HTERT RPE-1 (cell line): ENCODE results near the gene NTRK1.
"Not testable (repeated sequence)": the region's sequence is repeated elsewhere in the genome, so short reads cannot be mapped to it uniquely, and the experiment has no call there.

Experiments
- in situ Hi-C: fragments of 300-500 bp; cut with MboI; formaldehyde crosslinking; loops from 4 replicates; pipeline ENCODE4 v1.14.3; 2020; ENCODE audit warnings: low sequenced_read_pairs

The NTRK1 gene

GRCh38 chr1:156910309-156910782, 49.7 kb downstream of the NTRK1 start:
- in situ Hi-C loops = no loop called here

DNA sequence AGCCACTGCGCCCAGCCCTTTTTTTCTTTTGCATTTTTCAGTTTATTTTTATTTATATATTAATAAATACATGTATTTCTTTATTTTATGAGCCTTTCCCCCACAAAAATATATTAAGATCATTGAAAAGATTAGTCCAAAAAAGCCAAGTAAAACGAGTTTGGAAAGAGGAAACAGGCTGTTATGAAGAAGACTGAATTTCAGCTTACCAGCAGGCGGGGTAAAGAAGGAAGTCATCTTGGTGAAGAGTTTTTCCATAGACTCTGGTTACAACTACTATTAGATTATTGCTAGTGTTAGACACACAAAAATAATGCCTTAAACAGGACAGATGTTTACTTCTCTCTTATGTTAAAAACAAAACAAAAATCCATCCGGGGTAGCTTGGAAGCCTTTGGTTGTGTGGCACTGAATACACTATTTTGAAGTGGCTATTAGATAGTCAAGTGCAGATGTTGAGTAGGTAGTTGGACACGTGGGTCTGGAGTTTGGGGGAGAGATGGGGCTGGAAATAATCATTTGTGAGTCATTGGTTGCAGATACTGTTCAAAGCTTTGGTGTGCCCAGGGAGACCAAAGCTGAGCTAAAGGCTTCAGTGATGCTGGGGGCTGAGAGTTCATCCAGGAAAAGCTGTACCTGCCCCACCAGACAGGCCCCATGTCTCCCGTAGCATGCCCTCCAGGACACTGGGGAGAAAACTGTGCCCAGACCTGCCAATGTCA, 51.1 kb downstream of the NTRK1 start:
- in situ Hi-C loops = no loop called here

- in situ Hi-C loops = no loop called here
Measured at GRCh38 chr1:156912310-156912709, 51.6 kb downstream of the NTRK1 start.

GRCh38 chr1:156912861-156913808, 52.5 kb downstream of the NTRK1 start:
- in situ Hi-C loops = no loop called here

DNA sequence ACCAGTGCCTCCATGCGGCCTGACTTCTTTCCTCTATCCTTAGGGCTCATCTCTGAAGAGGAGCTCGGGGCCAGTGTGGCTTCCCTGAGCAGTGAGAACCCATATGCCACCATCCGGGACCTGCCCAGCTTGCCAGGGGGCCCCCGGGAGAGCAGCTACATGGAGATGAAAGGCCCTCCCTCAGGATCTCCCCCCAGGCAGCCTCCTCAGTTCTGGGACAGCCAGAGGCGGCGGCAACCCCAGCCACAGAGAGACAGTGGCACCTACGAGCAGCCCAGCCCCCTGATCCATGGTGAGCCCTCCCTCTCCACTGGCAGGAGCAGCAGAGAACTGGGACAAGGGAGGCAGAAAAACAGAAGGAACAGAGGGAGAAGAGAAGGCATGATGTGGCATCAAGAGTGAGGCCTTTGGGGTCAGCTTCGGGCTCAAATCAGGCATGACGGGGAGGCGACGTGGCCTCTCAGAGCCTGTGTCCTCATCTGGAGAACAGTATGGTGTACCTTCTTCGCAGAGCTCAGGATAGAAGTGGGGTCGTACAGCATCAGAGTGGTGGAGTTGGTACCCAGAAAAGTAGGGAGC, 53.2 kb downstream of the NTRK1 start:
- in situ Hi-C loops = no loop called here

- in situ Hi-C loops = no loop called here
Measured at GRCh38 chr1:156914440-156914856, 53.8 kb downstream of the NTRK1 start.

GRCh38 chr1:156920233-156921052, 59.8 kb downstream of the NTRK1 start, which contains the start of gene LRRC71:
Gene LRRC71, plus strand, starts transcription at chr1:156920632. Its CDS starts 172 bp downstream, at chr1:156920804.
- in situ Hi-C loops = no loop called here

- in situ Hi-C loops = no loop called here
Measured at GRCh38 chr1:156921053-156921529, 60.4 kb downstream of the NTRK1 start.

- in situ Hi-C loops = no loop called here
Measured at GRCh38 chr1:156922986-156923669, 62.5 kb downstream of the NTRK1 start.

DNA sequence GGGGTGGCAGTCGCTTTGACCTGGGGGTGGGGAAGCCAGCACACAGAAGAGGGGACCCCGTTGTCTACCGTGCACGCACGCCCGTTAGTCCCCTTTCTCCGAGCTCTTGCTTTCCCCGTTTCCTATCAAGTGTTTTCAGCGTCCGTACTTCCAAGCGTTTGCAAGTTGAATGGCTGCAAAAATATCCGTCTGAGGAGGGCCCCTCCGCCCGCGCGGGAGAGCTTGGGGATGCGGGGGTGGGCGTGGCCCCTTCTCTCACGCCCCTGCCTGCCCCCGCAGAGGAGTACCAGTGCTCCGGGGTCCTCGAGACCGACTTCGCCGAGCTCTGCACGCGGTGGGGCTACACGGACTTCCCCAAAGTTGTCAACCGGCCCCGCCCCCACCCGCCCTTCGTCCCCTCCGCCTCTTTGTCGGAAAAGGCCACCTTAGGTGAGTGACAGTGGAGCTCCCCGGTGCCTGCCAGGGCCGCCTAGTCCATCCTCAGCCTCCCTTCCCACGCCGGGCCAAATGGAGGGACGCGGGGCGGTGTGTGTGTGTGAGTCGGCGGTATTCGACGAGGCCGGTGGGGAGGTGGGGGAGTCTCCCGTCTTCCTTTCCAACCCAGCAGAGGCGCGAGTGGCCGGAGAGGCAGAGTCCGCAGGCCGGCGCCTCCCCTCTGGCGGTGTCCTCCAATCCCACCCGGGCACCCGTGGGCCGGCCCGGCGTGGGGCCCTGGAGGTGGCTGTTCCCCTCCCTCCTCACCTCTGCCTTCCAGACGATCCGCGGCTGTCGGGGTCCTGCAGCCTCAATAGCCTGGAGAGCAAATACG, 63.2 kb downstream of the NTRK1 start:
- in situ Hi-C loops = no loop called here

DNA sequence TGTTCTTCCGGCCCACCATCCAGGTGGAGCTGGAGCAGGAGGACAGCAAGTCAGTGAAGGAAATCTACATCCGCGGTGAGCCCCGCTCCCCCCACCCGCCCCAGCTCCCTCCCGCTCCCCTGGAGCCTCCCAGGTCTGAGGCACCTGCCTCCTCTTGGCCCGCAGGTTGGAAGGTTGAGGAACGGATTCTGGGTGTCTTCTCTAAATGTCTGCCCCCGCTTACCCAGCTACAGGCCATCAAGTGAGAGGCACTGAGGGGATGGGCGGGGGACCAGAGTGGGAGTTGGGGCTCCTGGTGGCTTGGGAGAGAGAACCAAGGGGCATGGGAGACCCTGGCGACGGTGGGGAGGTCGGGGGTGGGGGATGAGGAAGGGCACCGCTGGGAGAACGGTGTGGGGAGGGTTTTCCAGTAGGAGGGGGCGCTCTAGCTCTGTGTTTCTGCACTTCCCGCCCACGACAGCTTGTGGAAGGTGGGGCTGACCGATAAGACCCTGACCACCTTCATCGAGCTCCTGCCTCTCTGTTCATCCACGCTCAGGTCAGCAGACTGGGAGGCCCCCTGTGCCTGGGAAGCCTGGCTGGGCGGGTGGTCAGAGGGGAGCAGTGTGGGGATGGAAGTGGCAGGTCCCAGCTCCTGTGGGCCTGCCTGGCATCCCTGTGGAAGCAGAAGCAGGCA, 64.0 kb downstream of the NTRK1 start:
- in situ Hi-C loops = no loop called here

DNA sequence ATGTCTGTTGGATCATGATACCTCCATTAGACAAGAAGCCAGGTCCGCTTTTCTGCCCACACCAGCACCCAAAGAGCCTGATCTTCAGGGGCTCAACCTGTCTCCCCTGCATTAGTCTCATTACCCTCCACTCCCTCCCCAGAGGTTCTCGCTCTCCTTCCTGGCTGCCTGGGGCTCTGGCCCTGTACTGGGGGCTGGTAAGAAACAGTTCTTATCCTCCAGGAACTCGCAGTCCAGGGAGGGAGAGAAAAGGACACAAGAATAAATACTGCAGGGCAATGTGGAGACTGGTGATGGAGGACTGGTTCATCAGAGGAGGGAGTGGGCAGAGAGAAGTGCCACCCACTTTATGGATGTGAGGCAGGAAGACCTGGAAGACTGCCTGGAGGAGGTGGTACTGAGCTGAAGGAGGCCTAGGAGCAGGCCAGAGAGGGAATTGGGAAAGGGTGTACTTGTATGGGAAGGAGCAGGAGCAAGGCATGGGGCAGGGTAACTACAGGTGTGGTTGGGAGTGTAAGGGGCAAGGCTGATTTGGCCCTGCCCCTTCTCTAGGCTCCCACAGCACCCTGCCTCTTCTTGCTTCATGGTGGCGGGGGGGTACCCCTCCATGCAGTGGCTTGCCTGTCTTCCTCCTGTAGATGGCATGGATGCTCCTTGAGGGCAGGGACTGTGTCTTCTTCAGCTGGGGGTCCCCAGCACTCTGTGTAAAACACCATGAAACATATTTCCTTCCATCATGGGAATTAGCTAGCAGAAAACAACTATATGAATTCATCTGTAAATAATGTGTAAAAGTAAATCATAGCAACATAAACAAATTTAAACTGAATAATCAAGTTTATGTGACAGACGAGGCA, 64.7 kb downstream of the NTRK1 start:
- in situ Hi-C loops = no loop called here

GRCh38 chr1:156926175-156926574, 65.5 kb downstream of the NTRK1 start:
- in situ Hi-C loops = no loop called here

DNA sequence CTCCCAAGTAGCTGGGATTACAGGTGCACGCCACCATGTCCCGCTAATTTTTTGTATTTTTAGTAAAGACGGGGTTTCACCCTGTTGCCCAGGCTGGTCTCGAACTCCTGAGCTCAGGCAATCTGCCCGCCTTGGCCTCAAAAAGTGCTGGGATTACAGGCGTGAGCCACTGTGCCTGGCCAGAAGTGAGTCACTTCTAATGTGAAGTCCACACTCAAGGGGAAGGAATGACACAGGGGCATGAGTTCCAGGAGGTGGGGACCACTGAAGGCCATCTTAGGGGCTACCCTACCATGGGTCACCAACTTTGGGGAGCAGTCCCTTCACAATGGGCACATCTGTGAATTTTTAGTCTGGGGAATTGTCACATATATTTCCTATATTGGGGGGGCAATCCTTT, 66.0 kb downstream of the NTRK1 start:
- in situ Hi-C loops = not testable (repeated sequence)

DNA sequence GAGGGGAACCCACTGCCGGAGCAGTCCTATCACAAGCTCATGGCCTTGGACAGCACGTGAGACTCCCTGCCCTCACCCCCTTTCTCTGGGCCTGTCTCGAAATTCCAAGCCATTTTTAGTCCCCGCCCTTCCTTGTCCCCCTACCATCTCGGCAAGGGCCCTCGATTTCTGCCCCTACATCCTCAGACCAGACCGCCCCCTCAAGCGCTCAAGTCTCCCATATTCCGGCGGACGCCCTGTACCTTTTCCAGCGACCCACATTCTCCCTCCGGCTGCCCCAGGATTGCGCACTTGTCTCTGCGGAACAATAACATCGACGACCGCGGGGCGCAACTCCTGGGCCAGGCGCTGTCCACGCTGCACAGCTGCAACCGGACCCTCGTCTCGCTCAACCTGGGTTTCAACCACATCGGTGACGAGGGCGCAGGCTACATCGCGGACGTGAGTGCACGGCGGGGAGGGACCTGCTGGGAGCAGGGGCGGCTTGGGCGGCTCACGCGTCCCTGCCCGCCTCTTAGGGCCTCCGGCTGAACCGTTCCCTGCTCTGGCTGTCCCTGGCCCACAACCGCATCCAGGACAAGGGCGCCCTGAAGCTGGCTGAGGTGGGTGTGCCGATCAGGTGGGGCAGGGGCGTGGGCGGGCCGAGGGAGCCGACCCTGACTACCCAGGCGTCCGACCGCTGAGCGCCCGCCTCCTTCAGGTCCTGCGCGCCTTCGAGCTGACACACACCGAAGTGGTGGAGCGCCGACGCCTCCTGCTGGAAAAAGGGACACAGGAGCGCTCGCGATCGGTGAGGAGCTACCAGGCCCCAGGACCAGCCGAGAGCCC, 66.8 kb downstream of the NTRK1 start:
- in situ Hi-C loops = no loop called here

DNA sequence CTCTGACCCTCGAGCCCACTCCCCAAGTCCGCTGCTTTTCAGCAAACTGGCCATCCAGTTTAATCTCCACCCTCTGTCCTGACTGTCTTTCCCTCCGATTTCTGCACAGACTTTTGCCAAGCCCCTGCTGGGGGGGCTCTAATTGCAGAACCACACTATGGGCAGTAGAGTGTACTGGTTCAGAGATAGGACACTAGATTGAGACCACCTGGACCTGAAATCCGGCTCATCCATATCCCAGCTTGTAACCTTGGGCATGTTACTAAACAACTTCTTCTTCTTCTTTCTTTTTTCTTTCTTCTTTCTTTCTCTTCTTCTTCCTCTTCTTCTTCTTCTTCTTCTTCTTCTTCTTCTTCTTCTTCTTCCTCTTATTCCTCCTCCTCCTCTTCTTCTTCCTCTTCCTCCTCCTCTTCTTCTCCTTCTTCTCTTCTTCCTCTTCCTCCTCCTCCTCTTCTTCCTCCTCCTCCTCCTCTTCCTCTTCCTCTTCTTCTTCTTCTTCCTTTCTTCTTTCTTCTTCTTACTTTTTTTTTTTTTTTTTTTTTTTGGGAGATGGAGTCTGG, 67.5 kb downstream of the NTRK1 start:
- in situ Hi-C loops = no loop called here
